Esophagus squamous epithelium (tissue), 4 donors: ENCODE results near the gene ACIN1.

Experiments
- POLR2A ChIP-seq, 4 donors: fragments of 450-650 bp; IDR thresholded peaks; one replicate each; pipeline ENCODE4 v1.6.1; 2017; ENCODE audit warnings: antibody characterized with exemption in 4 of 4, mild to moderate bottlenecking in 4 of 4, moderate library complexity in 3 of 4
- TF ChIP-seq, protein P1 (sequence below), 6 experiments: fragments of 450-650 bp in 4 of 6; fragments of 200-600 bp in 2 of 6; sonication (generic) in 2 of 6; IDR thresholded peaks; one replicate each; pipeline ENCODE4 v1.5.1; 2016 to 2019; ENCODE audit warnings: antibody characterized with exemption in 6 of 6, mild to moderate bottlenecking in 4 of 6, moderate library complexity in 4 of 6

DNA sequence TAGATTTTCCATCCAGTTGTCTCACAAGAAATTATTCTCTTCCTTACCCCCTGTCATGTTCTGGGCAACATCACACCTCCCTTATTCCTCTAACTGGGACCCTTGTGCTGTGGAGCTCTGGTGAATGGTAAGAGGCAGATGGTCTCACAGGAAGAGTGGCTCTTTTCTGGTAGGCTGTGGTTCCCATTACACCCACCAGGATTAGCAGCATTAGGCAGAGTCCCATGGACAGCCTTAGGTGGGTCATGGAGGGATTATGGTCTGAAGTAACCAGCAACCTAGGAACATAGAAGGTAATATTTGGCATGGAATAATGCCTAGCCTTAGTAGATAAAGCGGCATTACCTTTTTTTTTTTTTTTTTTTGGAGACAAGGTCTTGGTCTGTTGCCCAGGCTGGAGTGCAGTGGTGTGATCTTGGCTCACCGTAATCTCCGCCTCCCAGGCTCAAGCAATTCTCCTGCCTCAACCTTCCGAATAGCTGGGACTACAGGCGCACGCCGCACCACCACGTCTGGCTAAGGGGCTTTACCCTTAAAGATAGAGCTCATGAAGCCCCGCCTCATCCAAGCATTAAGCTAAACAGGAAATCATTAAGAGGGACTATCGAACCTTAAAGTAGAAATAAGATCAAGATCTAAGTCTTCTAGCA, 4.4 kb upstream of the ACIN1 start:
- TF ChIP-seq, protein P1, sequence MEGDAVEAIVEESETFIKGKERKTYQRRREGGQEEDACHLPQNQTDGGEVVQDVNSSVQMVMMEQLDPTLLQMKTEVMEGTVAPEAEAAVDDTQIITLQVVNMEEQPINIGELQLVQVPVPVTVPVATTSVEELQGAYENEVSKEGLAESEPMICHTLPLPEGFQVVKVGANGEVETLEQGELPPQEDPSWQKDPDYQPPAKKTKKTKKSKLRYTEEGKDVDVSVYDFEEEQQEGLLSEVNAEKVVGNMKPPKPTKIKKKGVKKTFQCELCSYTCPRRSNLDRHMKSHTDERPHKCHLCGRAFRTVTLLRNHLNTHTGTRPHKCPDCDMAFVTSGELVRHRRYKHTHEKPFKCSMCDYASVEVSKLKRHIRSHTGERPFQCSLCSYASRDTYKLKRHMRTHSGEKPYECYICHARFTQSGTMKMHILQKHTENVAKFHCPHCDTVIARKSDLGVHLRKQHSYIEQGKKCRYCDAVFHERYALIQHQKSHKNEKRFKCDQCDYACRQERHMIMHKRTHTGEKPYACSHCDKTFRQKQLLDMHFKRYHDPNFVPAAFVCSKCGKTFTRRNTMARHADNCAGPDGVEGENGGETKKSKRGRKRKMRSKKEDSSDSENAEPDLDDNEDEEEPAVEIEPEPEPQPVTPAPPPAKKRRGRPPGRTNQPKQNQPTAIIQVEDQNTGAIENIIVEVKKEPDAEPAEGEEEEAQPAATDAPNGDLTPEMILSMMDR (IDR thresholded peaks at IDR 0.05): no peak
- no peak for TF ChIP-seq POLR2A (IDR thresholded peaks at IDR 0.05)
